Nephron (organoid): ENCODE measurements around the gene ODF2.
A peak's percentile ranks its signal among the peaks of the same experiment; 100 is the strongest.

Source experiments
- H3K27ac Mint-ChIP-seq, 3 experiments: 2 replicates each; pipeline ENCODE4 v1.8.0; 2020; ENCODE audit warnings: mixed read lengths in 3 of 3, mild to moderate bottlenecking in 2 of 3, moderate library complexity in 1 of 3
- H3K27me3 Mint-ChIP-seq: 2 replicates; pipeline ENCODE4 v1.8.0; 2021; ENCODE audit warnings: low read depth, mild to moderate bottlenecking, moderate library complexity, mixed read lengths
- H3K36me3 Mint-ChIP-seq: 2 replicates; pipeline ENCODE4 v1.8.0; 2020; ENCODE audit warnings: low read depth, mixed read lengths
- H3K4me1 Mint-ChIP-seq: 2 replicates; pipeline ENCODE4 v1.8.0; 2020; ENCODE audit warnings: mixed read lengths
- H3K4me3 Mint-ChIP-seq, 3 experiments: 2 replicates each; pipeline ENCODE4 v1.8.0; 2020; ENCODE audit warnings: mild to moderate bottlenecking in 3 of 3, mixed read lengths in 3 of 3, moderate library complexity in 2 of 3
- H3K9me3 Mint-ChIP-seq: 2 replicates; pipeline ENCODE4 v1.8.0; 2020; ENCODE audit warnings: mixed read lengths
- CTCF ChIP-seq, 3 experiments: fragments of 200-600 bp; sonication (generic); IDR thresholded peaks; one replicate each; pipeline ENCODE4 v1.5.0; 2021; ENCODE audit warnings: antibody characterized with exemption in 3 of 3; ENCODE audit not compliant: unreplicated experiment in 3 of 3

Gene ODF2

GRCh38 chr9:128455849-128456612 lies at the start of gene ODF2:
Gene ODF2, plus strand, starts transcription at chr9:128456006. Its CDS starts 86 bp downstream, at chr9:128456092.
- Mint-ChIP-seq H3K27ac (peak within 1 kb of the TSS; percentile 83 to 94 (median 89)), H3K4me1 (no peaks in the 10 kb centered on the region), H3K27me3 (no peaks in the 10 kb centered on the region), H3K9me3 (no peaks in the 10 kb centered on the region), H3K36me3 (peaks cover 19% of the 10 kb centered on the region), H3K4me3 (peak within 1 kb of the TSS; percentile 94 to 96 (median 95))
- TF ChIP-seq CTCF (IDR thresholded peaks at IDR 0.05; ENCODE audit: unreplicated experiment in 3 of 3), result no peak

- H3K4me1 Mint-ChIP-seq, result peaks cover 19% of the 10 kb centered on the region
- H3K4me3 Mint-ChIP-seq, result no peak overlapping the region
- no peaks in the 10 kb centered on the region for H3K9me3 Mint-ChIP-seq
- no peaks in the 10 kb centered on the region for H3K36me3 Mint-ChIP-seq
- H3K27ac Mint-ChIP-seq, result no peak overlapping the region
- no peak for TF ChIP-seq CTCF (IDR thresholded peaks at IDR 0.05; ENCODE audit: unreplicated experiment in 3 of 3)
- peaks cover 35% of the 10 kb centered on the region for H3K27me3 Mint-ChIP-seq
Measured at GRCh38 chr9:128406848-128407391, 48.9 kb upstream of the ODF2 start.

GRCh38 chr9:128408963-128409431 lies 46.8 kb upstream of the ODF2 start:
- Mint-ChIP-seq H3K9me3 (no peaks in the 10 kb centered on the region), H3K27me3 (peaks cover 32% of the 10 kb centered on the region), H3K4me3 (no peak overlapping the region), H3K36me3 (no peaks in the 10 kb centered on the region), H3K4me1 (peaks cover 19% of the 10 kb centered on the region), H3K27ac (no peak overlapping the region)
- TF ChIP-seq CTCF (IDR thresholded peaks at IDR 0.05; ENCODE audit: unreplicated experiment in 3 of 3), result no peak

GRCh38 chr9:128409450-128409849 lies 46.4 kb upstream of the ODF2 start:
- H3K27me3 Mint-ChIP-seq, result peaks cover 35% of the 10 kb centered on the region
- H3K36me3 Mint-ChIP-seq, result no peaks in the 10 kb centered on the region
- no peak overlapping the region for H3K4me3 Mint-ChIP-seq
- peaks cover 19% of the 10 kb centered on the region for H3K4me1 Mint-ChIP-seq
- no peaks in the 10 kb centered on the region for H3K9me3 Mint-ChIP-seq
- no peak for TF ChIP-seq CTCF (IDR thresholded peaks at IDR 0.05; ENCODE audit: unreplicated experiment in 3 of 3)
- no peak overlapping the region for H3K27ac Mint-ChIP-seq

- Mint-ChIP-seq H3K27ac (no peak overlapping the region), H3K27me3 (peaks cover 39% of the 10 kb centered on the region), H3K4me1 (peaks cover 19% of the 10 kb centered on the region), H3K9me3 (no peaks in the 10 kb centered on the region), H3K36me3 (no peaks in the 10 kb centered on the region), H3K4me3 (no peak overlapping the region)
- no peak for TF ChIP-seq CTCF (IDR thresholded peaks at IDR 0.05; ENCODE audit: unreplicated experiment in 3 of 3)
Measured at GRCh38 chr9:128409978-128410377, 45.8 kb upstream of the ODF2 start.
